HUES6 (cell line): ENCODE data around the gene CMIP.
A peak's percentile ranks its signal among the peaks of the same experiment; 100 is the strongest.

Experiments used
- H3K27ac ChIP-seq: 2 replicates; pipeline ENCODE4 v1.7.0; 2013; ENCODE audit warnings: low read depth, mild to moderate bottlenecking, low read length, inconsistent platforms
- H3K27me3 ChIP-seq: 2 replicates; pipeline ENCODE4 v1.6.1; 2013; ENCODE audit warnings: low read length; ENCODE audit not compliant: control insufficient read depth, insufficient read depth
- H3K36me3 ChIP-seq: 2 replicates; pipeline ENCODE4 v1.6.1; 2013; ENCODE audit warnings: low read length; ENCODE audit not compliant: control insufficient read depth, insufficient read depth
- H3K4me1 ChIP-seq: 2 replicates; pipeline ENCODE4 v1.6.1; 2013; ENCODE audit warnings: low read length; ENCODE audit not compliant: control insufficient read depth, insufficient read depth
- H3K4me3 ChIP-seq: 2 replicates; pipeline ENCODE4 v1.5.1; 2013; ENCODE audit warnings: low read depth, low read length
- H3K9ac ChIP-seq: one replicate; pipeline ENCODE4 v1.6.1; 2013; ENCODE audit warnings: mild to moderate bottlenecking, low read length
- H3K9me3 ChIP-seq: 2 replicates; pipeline ENCODE4 v1.6.1; 2013; ENCODE audit warnings: low read depth, low read length; ENCODE audit not compliant: control insufficient read depth, insufficient read depth

The CMIP gene

GRCh38 chr16:81456523-81457325, 12.1 kb downstream of the CMIP start:
- Histone ChIP-seq H3K27ac (no peak overlapping the region), H3K27me3 (no peaks in the 10 kb centered on the region), H3K4me3 (no peak overlapping the region), H3K9me3 (no peaks in the 10 kb centered on the region), H3K9ac (no peak overlapping the region), H3K36me3 (peaks cover 27% of the 10 kb centered on the region), H3K4me1 (peaks cover 61% of the 10 kb centered on the region)

- H3K9me3 ChIP-seq: no peaks in the 10 kb centered on the region
- no peak overlapping the region for H3K4me3 ChIP-seq
- peak overlapping the region; percentile 20 for H3K9ac ChIP-seq
- H3K36me3 ChIP-seq: peaks cover 27% of the 10 kb centered on the region
- peak overlapping the region; percentile 56; the same call in 1 of the 2 replicates for H3K27ac ChIP-seq
- peaks cover 53% of the 10 kb centered on the region for H3K4me1 ChIP-seq
- H3K27me3 ChIP-seq: no peaks in the 10 kb centered on the region
Measured at GRCh38 chr16:81457326-81458133, 12.9 kb downstream of the CMIP start.

DNA sequence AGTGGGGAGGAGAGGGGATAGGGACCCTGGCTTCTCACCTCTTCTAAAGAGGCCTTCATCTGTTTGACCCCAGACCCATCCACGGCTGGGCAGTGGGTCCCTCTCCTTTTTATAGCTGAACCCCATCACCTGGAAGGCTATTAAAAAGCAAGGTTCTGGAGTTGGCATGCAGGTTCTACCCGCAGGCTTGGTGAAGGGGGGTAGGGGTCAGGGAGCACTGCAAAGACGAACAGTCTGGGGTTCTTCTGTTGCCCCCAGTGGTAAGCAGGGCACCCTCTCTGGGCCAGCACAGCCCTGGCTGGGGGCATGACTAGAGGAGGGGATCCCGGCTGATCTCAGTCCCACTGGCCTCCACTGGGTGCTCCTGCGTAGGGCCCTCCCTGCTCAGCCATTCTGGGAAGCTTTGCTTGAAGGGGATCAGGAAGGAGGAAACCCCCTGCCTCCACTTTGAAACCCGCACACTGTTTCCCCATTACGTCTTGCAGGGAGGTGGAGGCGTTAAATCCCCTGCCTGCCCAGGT, 13.6 kb downstream of the CMIP start:
- Histone ChIP-seq H3K4me1 (peaks cover 47% of the 10 kb centered on the region), H3K9me3 (no peaks in the 10 kb centered on the region), H3K36me3 (peaks cover 30% of the 10 kb centered on the region), H3K4me3 (no peak overlapping the region), H3K27ac (peak overlapping the region; percentile 56; the same call in 1 of the 2 replicates), H3K9ac (peak overlapping the region; percentile 20), H3K27me3 (no peaks in the 10 kb centered on the region)

DNA sequence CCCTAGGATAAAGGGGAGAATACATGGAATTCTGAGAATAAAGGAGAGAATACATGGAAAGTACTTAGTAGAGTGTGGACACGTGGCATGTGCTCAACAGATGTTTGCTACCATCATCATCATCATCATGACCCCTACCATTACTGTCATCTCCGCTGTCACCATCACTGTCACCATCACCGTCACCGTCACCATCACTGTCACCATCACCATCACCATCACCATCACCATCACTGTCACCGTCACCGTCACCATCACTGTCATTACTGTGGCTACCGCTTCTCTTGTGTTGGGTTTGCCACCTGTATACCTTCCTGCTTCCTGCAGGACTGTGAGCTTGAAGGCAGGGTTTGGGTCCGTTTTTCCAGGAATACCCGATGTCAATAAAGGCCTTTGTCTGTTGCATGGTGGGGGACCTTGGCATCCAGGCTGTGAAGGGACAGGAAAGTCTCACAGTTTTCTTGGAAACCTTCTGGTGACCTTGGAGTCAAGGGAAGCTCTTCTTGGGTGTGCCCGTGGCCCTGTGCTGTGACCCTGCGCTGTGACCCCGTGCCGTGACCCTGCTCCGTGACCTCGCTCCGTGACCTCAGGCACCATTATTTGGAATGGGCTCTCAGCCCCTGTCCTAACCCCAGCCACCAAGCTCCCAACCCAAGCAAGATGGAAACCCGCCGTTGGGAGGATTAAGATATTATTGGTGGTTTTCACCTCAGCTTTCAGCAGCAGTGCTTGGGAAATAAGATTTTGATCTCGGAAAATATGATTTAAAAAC, 14.4 kb downstream of the CMIP start:
- Histone ChIP-seq H3K27ac (no peak overlapping the region), H3K27me3 (no peaks in the 10 kb centered on the region), H3K4me3 (no peak overlapping the region), H3K36me3 (peaks cover 34% of the 10 kb centered on the region), H3K4me1 (peaks cover 40% of the 10 kb centered on the region), H3K9ac (no peak overlapping the region), H3K9me3 (no peaks in the 10 kb centered on the region)

DNA sequence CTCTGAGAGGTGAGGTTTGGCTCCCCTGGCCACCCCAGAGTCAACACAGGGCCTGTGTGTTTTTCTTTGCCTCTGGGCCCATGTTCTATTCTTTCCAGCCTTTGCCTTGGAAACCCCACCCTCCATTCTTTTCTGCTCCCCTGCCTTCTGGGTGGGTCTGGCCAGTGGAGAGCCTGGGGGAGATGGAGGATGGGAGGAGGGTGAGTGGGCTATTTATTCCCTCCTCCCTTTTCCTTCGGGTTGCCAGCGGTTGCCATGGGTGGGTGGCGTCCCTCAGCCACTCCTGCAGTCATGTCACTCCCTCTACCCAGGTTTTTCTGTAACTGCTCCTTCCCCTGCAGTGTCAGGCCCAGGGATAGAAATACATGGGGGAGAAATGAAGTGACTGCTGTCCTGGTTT, 15.5 kb downstream of the CMIP start:
- Histone ChIP-seq H3K4me3 (no peak overlapping the region), H3K27ac (no peak overlapping the region), H3K36me3 (peaks cover 35% of the 10 kb centered on the region), H3K4me1 (peaks cover 33% of the 10 kb centered on the region), H3K9ac (no peak overlapping the region), H3K27me3 (no peaks in the 10 kb centered on the region), H3K9me3 (no peaks in the 10 kb centered on the region)

GRCh38 chr16:81461243-81461642, 16.6 kb downstream of the CMIP start:
- H3K36me3 ChIP-seq: peaks cover 34% of the 10 kb centered on the region
- peaks cover 21% of the 10 kb centered on the region for H3K4me1 ChIP-seq
- no peak overlapping the region for H3K4me3 ChIP-seq
- H3K9ac ChIP-seq: no peak overlapping the region
- H3K27me3 ChIP-seq: no peaks in the 10 kb centered on the region
- no peak overlapping the region for H3K27ac ChIP-seq
- H3K9me3 ChIP-seq: no peaks in the 10 kb centered on the region

DNA sequence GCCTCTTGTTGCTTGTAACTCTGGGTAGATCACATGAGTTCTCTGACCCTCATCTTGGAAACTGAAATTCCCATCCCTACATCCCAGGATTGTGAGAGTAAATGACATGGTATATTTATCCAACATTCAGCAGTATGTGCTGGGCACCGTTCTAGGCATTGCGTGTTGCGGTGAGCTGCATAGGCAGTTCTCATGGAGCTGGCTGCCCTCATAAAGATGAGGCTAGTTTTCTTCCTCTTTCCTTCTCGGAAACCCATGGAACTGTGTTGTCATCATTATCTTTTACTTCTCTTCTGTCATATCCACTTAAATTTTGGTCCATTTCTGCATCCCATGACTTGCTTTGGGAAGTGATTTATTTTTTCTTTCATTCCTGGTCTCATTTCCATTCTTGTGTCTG, 17.2 kb downstream of the CMIP start:
- Histone ChIP-seq H3K36me3 (peaks cover 28% of the 10 kb centered on the region), H3K4me1 (peaks cover 17% of the 10 kb centered on the region), H3K9me3 (no peaks in the 10 kb centered on the region), H3K4me3 (no peak overlapping the region), H3K9ac (no peak overlapping the region), H3K27me3 (no peaks in the 10 kb centered on the region), H3K27ac (no peak overlapping the region)

GRCh38 chr16:81462683-81463082, 18.1 kb downstream of the CMIP start:
- no peak overlapping the region for H3K4me3 ChIP-seq
- no peak overlapping the region for H3K27ac ChIP-seq
- H3K9me3 ChIP-seq: no peaks in the 10 kb centered on the region
- H3K4me1 ChIP-seq: peaks cover 8% of the 10 kb centered on the region; the same call in 1 of the 2 replicates
- H3K9ac ChIP-seq: no peak overlapping the region
- H3K27me3 ChIP-seq: no peaks in the 10 kb centered on the region
- H3K36me3 ChIP-seq: peaks cover 22% of the 10 kb centered on the region

GRCh38 chr16:81463296-81463890, 18.8 kb downstream of the CMIP start:
- Histone ChIP-seq H3K27ac (no peak overlapping the region), H3K4me1 (peaks cover 1% of the 10 kb centered on the region; the same call in 1 of the 2 replicates), H3K36me3 (peaks cover 21% of the 10 kb centered on the region), H3K4me3 (no peak overlapping the region), H3K9me3 (no peaks in the 10 kb centered on the region), H3K9ac (no peak overlapping the region), H3K27me3 (no peaks in the 10 kb centered on the region)

- Histone ChIP-seq H3K4me3 (no peak overlapping the region), H3K9me3 (no peaks in the 10 kb centered on the region), H3K27ac (no peak overlapping the region), H3K36me3 (peaks cover 13% of the 10 kb centered on the region; the same call in 1 of the 2 replicates), H3K27me3 (no peaks in the 10 kb centered on the region), H3K4me1 (no peaks in the 10 kb centered on the region), H3K9ac (no peak overlapping the region)
Measured at GRCh38 chr16:81464279-81464678, 19.7 kb downstream of the CMIP start.
